ENCODE results near the gene BAHCC1.

- no peak for TF ChIP-seq POLR2A (IDR thresholded peaks at IDR 0.05; ENCODE audit: low read length)
- no peak for TF ChIP-seq GATA1 (IDR thresholded peaks at IDR 0.05; ENCODE audit: low read depth, low read length)
Observed at GRCh38 chr17:81379523-81379942, 15.7 kb upstream of the BAHCC1 start.
